ENCODE measurements around the gene RBMS2.

The RBMS2 gene

DNA sequence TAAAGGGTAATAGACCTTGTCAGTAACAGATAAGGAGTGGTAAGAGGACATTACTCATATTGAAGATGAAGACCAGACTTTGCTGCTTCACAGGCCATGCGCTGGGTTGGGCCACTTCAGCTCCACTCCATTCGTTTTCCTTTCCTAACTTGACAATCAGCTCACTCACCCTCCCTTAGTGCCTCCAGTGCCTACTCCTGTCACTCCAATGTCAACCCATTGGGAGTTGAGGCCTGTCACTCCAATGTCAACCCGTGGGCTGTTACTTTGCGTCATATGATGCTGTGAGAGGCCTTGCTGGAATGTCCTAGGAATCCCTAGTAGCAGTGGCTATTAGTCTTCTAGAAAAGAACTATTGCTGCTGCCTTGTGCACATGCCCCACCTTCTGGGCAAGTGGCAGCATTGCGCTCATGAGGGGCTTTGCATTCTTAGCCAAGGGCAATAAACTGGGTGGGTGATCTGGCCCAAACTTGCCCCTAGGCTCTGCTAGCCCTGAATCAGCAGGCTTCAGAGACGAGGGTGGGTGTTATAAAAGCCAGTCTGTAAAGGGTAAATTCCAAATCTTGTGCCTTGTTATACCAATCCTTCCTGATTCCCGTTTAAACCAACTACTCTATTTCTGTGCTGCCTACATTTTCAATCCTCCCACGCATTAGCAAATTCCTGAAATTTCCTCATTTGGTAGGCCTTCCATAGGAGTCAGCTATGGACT, 72.4 kb downstream of the RBMS2 start:
- H3K4me1 ChIP-seq (ENCODE audit: control insufficient read depth, insufficient read depth, low read length): no peaks in the 10 kb centered on the region
- no peaks in the 10 kb centered on the region for H3K27me3 ChIP-seq (ENCODE audit: control insufficient read depth, insufficient read depth, low read length)
- no peaks in the 10 kb centered on the region for H3K9me3 ChIP-seq (ENCODE audit: control insufficient read depth, low read length)
- H3K4me3 ChIP-seq (ENCODE audit: low read length): no peak overlapping the region
- peaks cover 7% of the 10 kb centered on the region for H3K36me3 ChIP-seq (ENCODE audit: control insufficient read depth, insufficient read depth, low read length)
- H3K9ac ChIP-seq (ENCODE audit: low read length): no peak overlapping the region

DNA sequence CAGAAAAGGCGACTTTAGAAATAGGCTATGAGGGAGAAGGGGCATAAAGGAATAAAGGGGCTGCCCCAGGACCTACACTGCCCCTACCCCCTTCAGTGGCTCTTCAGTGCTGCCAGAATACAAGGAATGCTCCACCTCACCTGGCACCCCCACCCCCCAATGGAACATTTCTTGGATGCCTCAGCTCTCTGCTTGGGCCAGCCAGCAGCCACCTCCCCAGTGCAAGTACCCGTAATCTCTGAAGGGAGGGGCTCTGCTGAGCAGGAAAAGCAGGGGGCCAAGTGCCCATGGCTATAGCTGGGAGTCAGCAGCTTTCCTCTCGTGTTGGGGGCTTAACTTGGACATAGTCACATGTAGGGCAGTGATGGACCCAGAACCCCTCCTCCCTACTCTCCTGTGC, 75.2 kb downstream of the RBMS2 start:
- Histone ChIP-seq H3K36me3 (ENCODE audit: control insufficient read depth, insufficient read depth, low read length) (peaks cover 27% of the 10 kb centered on the region), H3K9me3 (ENCODE audit: control insufficient read depth, low read length) (no peaks in the 10 kb centered on the region), H3K27me3 (ENCODE audit: control insufficient read depth, insufficient read depth, low read length) (no peaks in the 10 kb centered on the region), H3K9ac (ENCODE audit: low read length) (no peak overlapping the region), H3K4me1 (ENCODE audit: control insufficient read depth, insufficient read depth, low read length) (no peaks in the 10 kb centered on the region), H3K4me3 (ENCODE audit: low read length) (no peak overlapping the region)

DNA sequence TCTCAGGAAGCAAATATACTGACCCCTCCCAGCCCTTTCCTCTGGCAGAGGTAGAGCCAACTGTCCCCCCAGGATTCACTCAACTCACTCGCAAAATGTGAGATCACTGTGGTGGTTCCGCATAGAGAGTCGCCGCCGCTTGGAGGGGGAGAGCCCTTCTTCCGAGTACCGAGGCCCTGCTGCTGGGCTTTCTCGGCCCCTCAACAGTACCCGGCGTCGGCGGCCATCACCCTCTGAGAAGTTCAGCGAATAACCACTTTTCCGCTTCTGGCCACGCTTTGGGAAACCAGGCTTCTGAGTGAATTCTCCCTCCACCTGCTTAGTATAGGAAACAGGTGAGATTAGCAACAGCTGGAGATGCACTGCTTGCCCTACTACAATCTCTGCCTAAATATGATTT, 77.4 kb downstream of the RBMS2 start:
- H3K27me3 ChIP-seq (ENCODE audit: control insufficient read depth, insufficient read depth, low read length): no peaks in the 10 kb centered on the region
- no peaks in the 10 kb centered on the region for H3K9me3 ChIP-seq (ENCODE audit: control insufficient read depth, low read length)
- H3K9ac ChIP-seq (ENCODE audit: low read length): no peak overlapping the region
- no peak overlapping the region for H3K4me3 ChIP-seq (ENCODE audit: low read length)
- H3K36me3 ChIP-seq (ENCODE audit: control insufficient read depth, insufficient read depth, low read length): peaks cover 27% of the 10 kb centered on the region
- no peaks in the 10 kb centered on the region for H3K4me1 ChIP-seq (ENCODE audit: control insufficient read depth, insufficient read depth, low read length)

DNA sequence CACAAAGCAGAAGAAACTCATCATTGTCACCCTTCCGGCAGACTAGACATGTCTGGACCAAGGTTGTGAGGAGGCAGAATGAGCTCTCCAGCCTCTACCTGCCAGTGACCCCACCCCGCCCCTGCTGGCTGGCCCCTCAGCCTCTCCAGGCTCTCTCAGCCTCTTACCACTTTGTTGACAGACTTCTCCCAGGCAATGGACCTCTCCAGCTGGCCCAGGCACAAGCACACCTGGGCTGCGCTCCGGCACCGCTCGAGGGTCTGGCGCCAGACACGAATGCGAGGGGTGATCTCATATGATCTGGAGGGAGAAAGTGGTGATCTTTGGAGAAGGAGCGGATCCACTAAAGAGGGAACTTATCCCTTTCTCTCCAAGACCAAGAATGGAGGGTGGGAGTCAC, 78.2 kb downstream of the RBMS2 start:
- no peak overlapping the region for H3K9ac ChIP-seq (ENCODE audit: low read length)
- no peaks in the 10 kb centered on the region for H3K27me3 ChIP-seq (ENCODE audit: control insufficient read depth, insufficient read depth, low read length)
- no peaks in the 10 kb centered on the region for H3K9me3 ChIP-seq (ENCODE audit: control insufficient read depth, low read length)
- peaks cover 27% of the 10 kb centered on the region for H3K36me3 ChIP-seq (ENCODE audit: control insufficient read depth, insufficient read depth, low read length)
- no peaks in the 10 kb centered on the region for H3K4me1 ChIP-seq (ENCODE audit: control insufficient read depth, insufficient read depth, low read length)
- H3K4me3 ChIP-seq (ENCODE audit: low read length): no peak overlapping the region

DNA sequence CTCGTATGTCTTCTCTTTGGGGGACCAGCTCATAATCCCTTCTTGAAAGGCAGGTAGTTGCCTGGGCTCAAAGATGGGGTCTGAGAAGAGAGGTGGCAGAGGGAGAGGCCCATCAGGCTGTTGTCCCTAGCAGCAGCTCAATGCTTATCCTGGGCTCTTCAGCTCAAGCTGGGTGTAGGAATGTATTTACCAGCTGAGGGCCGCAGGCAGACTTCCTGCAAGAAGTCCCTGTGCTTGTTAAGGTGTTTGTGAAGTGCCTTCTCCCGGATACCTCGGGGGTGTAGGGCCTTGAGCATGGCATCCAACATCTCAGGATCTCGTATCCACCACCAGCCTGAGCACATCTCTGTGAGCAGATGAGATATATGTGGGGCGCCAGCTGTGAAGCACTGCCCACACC, 79.1 kb downstream of the RBMS2 start:
- Histone ChIP-seq H3K36me3 (ENCODE audit: control insufficient read depth, insufficient read depth, low read length) (peaks cover 27% of the 10 kb centered on the region), H3K4me1 (ENCODE audit: control insufficient read depth, insufficient read depth, low read length) (no peaks in the 10 kb centered on the region), H3K9ac (ENCODE audit: low read length) (no peak overlapping the region)

DNA sequence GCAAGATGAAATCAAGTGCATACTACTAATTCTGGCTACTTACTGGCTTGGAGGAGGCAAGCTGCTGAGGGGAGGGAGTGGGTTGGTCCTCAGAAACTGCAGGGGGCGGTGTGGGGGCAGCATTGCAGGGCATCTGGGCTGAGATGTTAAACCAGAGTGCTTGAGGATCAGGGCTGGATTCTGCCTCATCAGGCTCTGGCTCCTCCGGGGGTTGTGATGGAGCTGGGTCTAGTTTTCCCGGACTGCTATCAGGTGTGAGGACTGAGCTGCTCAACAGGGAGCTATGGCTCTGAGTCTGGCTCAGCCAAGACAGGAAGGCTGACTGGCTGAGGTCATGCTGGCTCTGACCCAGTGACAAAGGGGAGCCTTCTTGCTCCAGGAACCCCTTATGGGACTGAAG, 79.9 kb downstream of the RBMS2 start:
- H3K4me1 ChIP-seq (ENCODE audit: control insufficient read depth, insufficient read depth, low read length): no peaks in the 10 kb centered on the region
- H3K36me3 ChIP-seq (ENCODE audit: control insufficient read depth, insufficient read depth, low read length): peaks cover 27% of the 10 kb centered on the region
- no peaks in the 10 kb centered on the region for H3K27me3 ChIP-seq (ENCODE audit: control insufficient read depth, insufficient read depth, low read length)
- H3K9me3 ChIP-seq (ENCODE audit: control insufficient read depth, low read length): no peaks in the 10 kb centered on the region
- H3K4me3 ChIP-seq (ENCODE audit: low read length): no peak overlapping the region
- no peak overlapping the region for H3K9ac ChIP-seq (ENCODE audit: low read length)

More for the DNA sequence above, 79.1 kb downstream of the RBMS2 start:
- H3K9me3 ChIP-seq (ENCODE audit: control insufficient read depth, low read length): no peaks in the 10 kb centered on the region
- H3K27me3 ChIP-seq (ENCODE audit: control insufficient read depth, insufficient read depth, low read length): no peaks in the 10 kb centered on the region
- H3K4me3 ChIP-seq (ENCODE audit: low read length): no peak overlapping the region

DNA sequence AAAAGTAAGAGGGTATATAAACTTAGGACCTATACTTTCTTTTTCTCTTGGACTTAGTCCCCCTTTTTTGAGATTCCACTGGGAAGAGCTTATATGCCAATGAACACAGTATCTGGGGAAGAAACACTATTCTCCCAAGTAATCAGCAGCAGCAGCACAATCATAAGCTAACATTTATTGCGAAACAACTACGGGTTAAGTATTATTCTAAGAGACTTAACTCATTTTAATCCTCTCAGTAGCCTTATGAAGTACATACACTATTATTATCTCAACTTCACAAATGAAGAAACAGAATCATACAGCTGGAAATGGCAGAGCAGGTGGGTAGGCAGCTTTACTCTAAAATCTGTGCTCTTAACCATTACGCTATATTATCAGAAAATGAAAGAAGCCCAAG, 80.6 kb downstream of the RBMS2 start:
- H3K4me1 ChIP-seq (ENCODE audit: control insufficient read depth, insufficient read depth, low read length): no peaks in the 10 kb centered on the region
- no peak overlapping the region for H3K9ac ChIP-seq (ENCODE audit: low read length)

DNA sequence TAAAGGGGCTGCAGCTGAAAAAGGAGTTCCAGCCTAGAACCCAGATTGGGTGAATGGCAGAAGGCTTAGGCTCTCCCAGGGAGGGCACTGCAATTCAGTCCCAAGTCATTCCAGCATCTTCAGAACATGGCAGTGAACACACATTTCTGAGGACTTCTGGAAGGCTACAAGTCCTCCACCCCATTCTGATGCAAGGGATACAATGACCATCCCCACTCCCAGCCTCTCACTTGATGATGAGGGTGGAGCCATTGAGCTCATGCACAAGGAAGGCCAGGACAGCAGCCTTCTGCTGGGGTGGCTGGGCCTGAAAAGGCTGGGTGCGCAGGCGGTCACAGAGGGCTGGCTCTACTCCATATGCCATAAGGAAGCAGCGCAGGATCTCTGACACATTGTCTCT, 82.7 kb downstream of the RBMS2 start:
- no peak overlapping the region for H3K4me3 ChIP-seq (ENCODE audit: low read length)
- H3K4me1 ChIP-seq (ENCODE audit: control insufficient read depth, insufficient read depth, low read length): no peaks in the 10 kb centered on the region
- H3K9me3 ChIP-seq (ENCODE audit: control insufficient read depth, low read length): no peaks in the 10 kb centered on the region
- H3K9ac ChIP-seq (ENCODE audit: low read length): no peak overlapping the region
- H3K27me3 ChIP-seq (ENCODE audit: control insufficient read depth, insufficient read depth, low read length): no peaks in the 10 kb centered on the region
- H3K36me3 ChIP-seq (ENCODE audit: control insufficient read depth, insufficient read depth, low read length): peaks cover 19% of the 10 kb centered on the region

More for the DNA sequence above, 80.6 kb downstream of the RBMS2 start:
- no peak overlapping the region for H3K4me3 ChIP-seq (ENCODE audit: low read length)
- H3K27me3 ChIP-seq (ENCODE audit: control insufficient read depth, insufficient read depth, low read length): no peaks in the 10 kb centered on the region
- peaks cover 27% of the 10 kb centered on the region for H3K36me3 ChIP-seq (ENCODE audit: control insufficient read depth, insufficient read depth, low read length)
- no peaks in the 10 kb centered on the region for H3K9me3 ChIP-seq (ENCODE audit: control insufficient read depth, low read length)

DNA sequence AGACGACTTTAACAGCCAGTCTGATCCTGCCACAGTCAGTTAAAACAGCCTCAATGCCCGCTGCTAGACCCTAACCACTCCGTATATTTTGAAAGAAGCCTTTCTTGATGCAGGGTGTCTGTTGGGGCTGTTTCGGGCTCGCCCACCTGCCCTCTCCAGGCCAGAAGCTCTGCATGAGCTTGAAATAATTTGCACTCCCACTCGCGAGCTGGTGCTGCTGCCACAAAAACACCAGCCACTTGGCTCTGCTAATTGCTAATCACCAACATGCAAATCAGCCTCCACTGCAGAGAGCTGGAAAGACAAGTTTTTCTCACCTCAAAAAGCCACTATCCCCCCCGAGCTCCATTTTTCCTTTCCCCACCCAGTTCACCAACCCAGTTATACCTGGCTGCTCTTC, 93.0 kb downstream of the RBMS2 start:
- H3K27me3 ChIP-seq (ENCODE audit: control insufficient read depth, insufficient read depth, low read length): no peaks in the 10 kb centered on the region
- H3K9me3 ChIP-seq (ENCODE audit: control insufficient read depth, low read length): no peaks in the 10 kb centered on the region
- no peak overlapping the region for H3K9ac ChIP-seq (ENCODE audit: low read length)
- H3K36me3 ChIP-seq (ENCODE audit: control insufficient read depth, insufficient read depth, low read length): peaks cover 52% of the 10 kb centered on the region
- no peak overlapping the region for H3K4me3 ChIP-seq (ENCODE audit: low read length)
- no peaks in the 10 kb centered on the region for H3K4me1 ChIP-seq (ENCODE audit: control insufficient read depth, insufficient read depth, low read length)

DNA sequence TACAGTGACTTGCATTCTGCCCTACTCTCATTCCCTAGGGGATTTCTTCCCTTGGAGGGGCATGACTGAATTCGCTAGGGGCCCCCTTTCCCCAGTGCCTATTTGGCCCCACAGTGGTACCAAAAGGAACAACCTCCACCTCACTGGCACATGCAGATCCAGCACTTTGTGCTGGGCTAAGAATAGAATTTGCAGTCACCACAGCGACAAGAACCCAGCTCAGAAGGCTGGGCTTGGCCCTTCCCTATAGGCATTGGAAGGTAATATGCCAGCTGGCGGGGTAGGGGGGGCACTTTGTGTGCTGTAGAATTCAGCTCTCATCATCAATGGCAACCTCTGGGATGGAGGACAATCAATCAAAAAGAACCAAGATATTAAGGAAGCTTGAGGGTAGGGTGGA, 94.6 kb downstream of the RBMS2 start:
- no peaks in the 10 kb centered on the region for H3K4me1 ChIP-seq (ENCODE audit: control insufficient read depth, insufficient read depth, low read length)
- H3K4me3 ChIP-seq (ENCODE audit: low read length): no peak overlapping the region
- H3K27me3 ChIP-seq (ENCODE audit: control insufficient read depth, insufficient read depth, low read length): no peaks in the 10 kb centered on the region
- H3K9ac ChIP-seq (ENCODE audit: low read length): no peak overlapping the region
- H3K9me3 ChIP-seq (ENCODE audit: control insufficient read depth, low read length): no peaks in the 10 kb centered on the region
- peaks cover 43% of the 10 kb centered on the region for H3K36me3 ChIP-seq (ENCODE audit: control insufficient read depth, insufficient read depth, low read length)

DNA sequence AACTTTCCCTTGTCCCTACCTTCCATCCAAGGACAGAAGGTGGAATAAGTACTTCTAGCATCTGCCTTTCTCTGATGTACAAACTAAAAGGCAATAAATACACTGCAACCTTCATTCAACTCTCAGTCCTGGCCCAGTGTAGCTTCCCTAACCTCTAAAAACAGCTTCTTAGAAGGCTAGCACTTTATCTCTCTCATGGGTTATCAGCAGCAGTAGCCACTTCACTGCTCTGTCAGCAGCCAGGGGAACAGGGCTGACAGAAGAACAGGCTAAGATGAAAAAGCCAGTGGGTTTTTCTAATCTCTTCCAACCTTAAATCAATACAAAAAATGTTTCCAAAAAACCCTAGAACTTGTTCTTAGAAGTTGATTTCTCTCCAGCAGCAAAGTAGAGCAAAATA, 95.3 kb downstream of the RBMS2 start:
- Histone ChIP-seq H3K4me1 (ENCODE audit: control insufficient read depth, insufficient read depth, low read length) (no peaks in the 10 kb centered on the region), H3K9ac (ENCODE audit: low read length) (no peak overlapping the region), H3K36me3 (ENCODE audit: control insufficient read depth, insufficient read depth, low read length) (peaks cover 40% of the 10 kb centered on the region)

DNA sequence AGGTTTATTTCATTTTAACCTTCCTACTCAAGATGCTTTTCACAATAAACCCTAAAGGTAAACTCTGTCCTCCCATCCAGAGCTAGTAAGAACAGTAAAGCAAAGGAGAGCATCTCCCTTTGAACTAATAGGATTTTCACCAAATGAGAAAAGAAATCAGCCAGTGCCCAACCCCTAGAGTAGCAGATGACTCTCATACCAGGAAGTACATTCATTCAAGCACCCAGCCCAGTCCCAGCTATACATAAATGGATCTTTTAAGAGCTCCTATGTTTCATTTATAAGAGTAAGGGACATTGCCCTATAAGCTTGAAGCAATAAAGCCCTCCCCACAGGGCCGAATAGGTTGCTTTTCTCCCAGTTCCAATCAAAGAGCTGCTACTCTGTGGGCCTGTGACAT, 100.9 kb downstream of the RBMS2 start:
- no peak overlapping the region for H3K9ac ChIP-seq (ENCODE audit: low read length)
- H3K27me3 ChIP-seq (ENCODE audit: control insufficient read depth, insufficient read depth, low read length): no peaks in the 10 kb centered on the region
- H3K9me3 ChIP-seq (ENCODE audit: control insufficient read depth, low read length): no peaks in the 10 kb centered on the region
- H3K36me3 ChIP-seq (ENCODE audit: control insufficient read depth, insufficient read depth, low read length): peaks cover 3% of the 10 kb centered on the region
- H3K4me3 ChIP-seq (ENCODE audit: low read length): no peak overlapping the region
- no peaks in the 10 kb centered on the region for H3K4me1 ChIP-seq (ENCODE audit: control insufficient read depth, insufficient read depth, low read length)

More for the DNA sequence above, 95.3 kb downstream of the RBMS2 start:
- Histone ChIP-seq H3K4me3 (ENCODE audit: low read length) (no peak overlapping the region), H3K9me3 (ENCODE audit: control insufficient read depth, low read length) (no peaks in the 10 kb centered on the region), H3K27me3 (ENCODE audit: control insufficient read depth, insufficient read depth, low read length) (no peaks in the 10 kb centered on the region)

DNA sequence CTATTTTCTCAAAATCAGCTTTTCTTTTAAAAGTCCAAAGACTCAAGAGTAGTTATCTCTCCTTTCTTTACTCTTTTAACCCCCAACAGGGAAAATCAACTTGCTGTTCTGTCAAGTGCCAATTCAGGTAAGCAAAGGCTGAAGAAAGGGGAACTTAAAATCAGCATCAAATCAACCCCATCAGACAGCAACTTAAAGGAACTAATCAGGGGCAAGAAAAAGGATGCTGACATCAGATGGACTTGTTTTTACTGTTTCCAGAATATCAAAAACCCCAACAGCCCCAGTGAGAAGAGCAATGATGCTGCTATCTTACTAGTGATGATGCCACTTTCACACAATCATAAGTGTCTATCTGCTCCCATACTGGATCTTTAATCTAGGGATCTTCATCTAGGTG, 105.1 kb downstream of the RBMS2 start:
- no peak overlapping the region for H3K4me3 ChIP-seq (ENCODE audit: low read length)
- H3K4me1 ChIP-seq (ENCODE audit: control insufficient read depth, insufficient read depth, low read length): peaks cover 10% of the 10 kb centered on the region
- no peaks in the 10 kb centered on the region for H3K9me3 ChIP-seq (ENCODE audit: control insufficient read depth, low read length)
- H3K36me3 ChIP-seq (ENCODE audit: control insufficient read depth, insufficient read depth, low read length): peaks cover 3% of the 10 kb centered on the region
- no peak overlapping the region for H3K9ac ChIP-seq (ENCODE audit: low read length)
- H3K27me3 ChIP-seq (ENCODE audit: control insufficient read depth, insufficient read depth, low read length): no peaks in the 10 kb centered on the region
